GM19463 (cell line): ENCODE measurements around the gene ZNF385C.

Experiments used
- ATAC-seq: cut with Tn5 transposase; IDR thresholded peaks from one replicate; pipeline ENCODE4 v1.9.1; 2021; ENCODE audit warnings: mild to moderate bottlenecking, moderate library complexity; ENCODE audit not compliant: unreplicated experiment

The ZNF385C gene

DNA sequence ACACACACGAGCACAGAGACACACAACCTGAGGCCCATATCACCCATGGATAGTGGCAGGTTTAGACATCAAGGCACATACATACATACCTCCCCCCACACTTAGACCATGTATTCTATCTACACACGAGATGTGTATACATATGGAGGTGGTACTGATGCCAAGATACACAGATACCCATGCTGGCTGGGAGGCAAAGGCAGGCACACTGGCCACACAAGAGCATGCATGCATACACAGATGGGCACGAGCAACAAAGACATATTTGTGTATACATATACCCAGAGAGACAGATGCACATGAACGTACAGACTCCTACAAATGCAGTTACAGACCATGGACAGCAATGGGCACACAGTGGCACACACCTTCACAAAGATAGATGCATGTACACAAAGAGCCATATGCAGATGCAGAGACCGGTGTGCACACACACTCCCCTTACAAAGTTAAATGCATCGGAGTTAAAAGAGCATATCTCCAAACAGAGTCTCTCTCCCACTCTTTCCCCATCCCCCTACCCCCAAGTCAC, 45.9 kb downstream of the ZNF385C start:
- no peak for ATAC-seq

- no peak for ATAC-seq
Measured at GRCh38 chr17:42051645-42052044, 46.6 kb downstream of the ZNF385C start.

- no peak for ATAC-seq
Measured at GRCh38 chr17:42051013-42051400, 47.3 kb downstream of the ZNF385C start.

GRCh38 chr17:42050393-42051012, 47.8 kb downstream of the ZNF385C start, which contains the start of gene C17orf113:
TSS of gene C17orf113 (minus strand) at chr17:42050601. CDS start at chr17:42043376, 7,225 bp downstream.
- ATAC-seq: no peak

DNA sequence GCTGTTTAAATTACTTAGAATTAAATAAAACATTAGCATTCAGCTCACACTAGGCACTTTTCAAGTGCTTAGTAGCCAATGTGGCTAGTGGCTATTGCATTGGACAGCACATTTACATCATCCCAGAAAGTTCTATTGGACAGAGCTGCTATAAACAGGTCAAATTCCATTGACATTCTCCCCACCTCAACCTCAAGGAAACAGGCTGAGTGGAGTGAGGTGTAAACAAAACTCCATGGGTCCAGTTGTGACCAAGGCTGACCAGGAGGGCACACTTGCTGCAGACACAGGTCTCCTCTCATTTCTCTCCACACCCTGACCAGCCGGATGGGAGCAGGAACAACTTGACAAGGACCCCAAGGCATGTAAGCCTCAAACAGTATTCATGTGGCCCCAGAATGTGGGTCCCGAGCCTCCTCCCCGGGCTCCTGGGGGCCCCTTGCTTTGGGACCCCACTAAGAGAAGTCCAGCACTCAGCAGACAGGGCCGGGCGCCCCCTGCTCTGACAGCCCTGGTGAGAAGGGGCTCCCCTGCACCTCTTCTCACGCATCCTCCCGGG, 48.4 kb downstream of the ZNF385C start:
- ATAC-seq: no peak

- no peak for ATAC-seq
Measured at GRCh38 chr17:42047343-42047742, 50.9 kb downstream of the ZNF385C start.

GRCh38 chr17:42045719-42046118, 52.6 kb downstream of the ZNF385C start:
- no peak for ATAC-seq

DNA sequence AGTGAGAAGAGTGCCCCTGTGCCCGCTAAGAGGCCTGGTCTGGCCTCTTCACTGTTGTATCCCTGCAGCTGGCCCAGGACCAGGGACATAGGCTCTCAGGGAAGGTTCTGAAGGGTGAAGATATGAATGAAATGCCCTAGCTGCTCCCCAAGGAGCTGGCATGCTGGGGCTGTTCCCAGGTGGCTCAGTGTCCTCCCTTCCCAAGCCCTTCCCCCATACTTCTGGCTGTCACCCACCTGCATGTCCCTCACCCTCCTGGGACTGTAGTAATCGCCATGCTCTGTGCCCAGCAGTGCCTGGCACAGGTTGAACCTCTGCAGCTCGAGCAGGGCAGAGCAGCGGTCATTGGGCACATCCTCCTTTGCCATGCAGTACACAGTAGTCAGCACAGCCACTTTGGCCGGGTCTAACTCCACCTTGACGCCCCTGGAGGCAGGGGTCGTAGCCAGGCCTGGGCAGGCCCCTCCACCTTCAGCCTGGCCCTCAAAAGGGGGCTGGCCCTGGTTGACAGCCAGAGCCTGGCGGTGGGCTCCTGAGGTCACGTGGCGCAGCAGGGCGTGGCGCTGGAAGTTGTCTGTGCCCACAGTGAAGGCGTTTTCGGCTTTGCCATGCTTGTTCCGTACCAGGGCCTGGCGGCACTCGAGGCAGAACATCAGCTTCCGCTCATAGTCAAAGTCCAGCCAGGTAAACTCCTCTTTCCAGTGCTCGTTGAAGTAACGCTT, 55.5 kb downstream of the ZNF385C start:
- no peak for ATAC-seq

DNA sequence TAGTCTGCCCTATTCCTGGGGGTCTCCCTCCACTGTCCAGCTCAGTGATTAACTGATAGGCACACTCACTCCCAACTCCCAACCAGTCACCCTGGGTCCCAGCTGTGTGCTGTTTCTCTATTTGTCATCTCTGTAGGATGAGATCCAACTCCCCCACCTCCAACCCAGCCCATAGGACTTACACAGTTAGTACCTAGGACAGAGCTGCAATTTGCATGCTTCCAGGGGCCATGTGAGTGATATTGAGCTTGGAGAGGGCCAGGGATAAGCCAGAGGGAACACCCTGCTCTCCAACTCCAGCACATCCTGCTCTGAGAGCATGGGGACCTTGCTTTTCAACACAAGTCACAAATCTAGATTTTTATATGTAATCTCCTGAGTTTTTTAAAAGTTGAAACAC, 56.7 kb downstream of the ZNF385C start:
- ATAC-seq: no peak

DNA sequence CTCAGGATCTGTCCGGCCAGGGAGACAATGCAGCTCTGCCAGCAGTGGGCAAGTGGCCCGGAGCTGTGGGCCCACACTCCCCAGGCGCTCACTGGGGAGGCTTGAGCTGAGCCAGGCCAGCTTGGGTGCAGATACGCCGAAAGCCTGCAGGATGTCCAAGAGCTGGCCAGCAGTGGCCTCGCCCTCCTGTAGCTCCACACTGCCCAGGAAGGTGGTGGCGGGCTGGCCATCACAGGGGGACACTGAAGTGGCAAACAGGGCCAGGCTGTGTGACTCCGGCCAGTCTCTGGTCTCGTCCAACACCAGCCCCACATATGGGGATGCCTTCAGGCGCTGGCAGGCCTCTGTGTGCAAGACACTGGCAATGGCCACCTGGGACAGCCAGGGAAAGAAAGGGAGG, 57.5 kb downstream of the ZNF385C start:
- ATAC-seq: no peak

DNA sequence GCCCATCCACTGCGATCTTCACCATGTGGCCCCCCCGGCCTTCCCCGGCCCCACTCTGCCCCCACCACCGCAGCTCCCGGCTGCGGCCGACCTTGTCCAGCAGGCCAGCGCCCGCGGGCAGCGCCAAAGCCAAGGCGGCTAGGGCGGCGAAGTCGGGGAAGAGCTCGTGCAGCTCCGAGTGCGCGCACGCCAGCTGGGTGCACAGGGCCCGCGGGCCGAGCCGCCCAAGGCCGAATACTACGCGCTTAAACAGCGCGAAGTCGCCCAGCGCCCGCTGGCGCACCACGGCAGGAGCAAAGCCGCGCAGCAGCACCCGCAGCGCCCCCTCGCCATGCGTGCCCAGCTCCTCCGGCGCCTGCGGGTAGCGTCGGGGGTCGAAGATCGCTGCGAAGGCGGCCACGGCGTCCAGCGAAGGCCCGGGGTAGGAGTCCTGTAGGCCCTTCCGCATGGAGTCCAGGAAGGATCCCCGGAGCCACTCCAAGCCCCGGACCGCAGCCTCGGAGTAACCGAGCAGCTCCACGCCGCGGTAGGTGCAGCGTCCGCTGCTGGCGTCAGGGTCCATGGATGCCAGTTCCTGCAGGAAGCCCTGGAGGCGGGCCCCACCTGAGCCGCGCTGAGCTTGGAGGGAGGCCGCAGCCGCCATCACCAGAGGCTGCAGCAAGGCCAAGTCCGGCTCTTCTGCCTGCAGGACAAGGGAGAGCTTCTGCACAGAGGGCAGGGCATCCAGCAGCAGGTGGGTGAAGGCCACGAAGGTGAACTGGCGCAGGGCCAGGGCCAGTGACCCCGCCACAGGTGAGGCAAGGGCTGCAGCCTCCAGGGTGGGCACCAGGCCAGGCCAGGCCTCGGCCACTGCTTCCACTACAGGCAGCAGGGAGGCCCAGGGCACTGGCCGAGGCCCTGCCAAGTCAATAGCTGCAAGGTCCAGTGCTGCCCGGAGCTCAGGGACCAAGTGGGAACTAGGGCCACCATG, 58.2 kb downstream of the ZNF385C start:
- ATAC-seq: no peak

GRCh38 chr17:42038221-42038973, 59.9 kb downstream of the ZNF385C start:
- no peak for ATAC-seq

- ATAC-seq: no peak
Measured at GRCh38 chr17:42034059-42034458, 64.2 kb downstream of the ZNF385C start.

GRCh38 chr17:42031584-42031983, 66.7 kb downstream of the ZNF385C start:
- no peak for ATAC-seq

- ATAC-seq: no peak
Measured at GRCh38 chr17:42028791-42029127, 69.5 kb downstream of the ZNF385C start.

- no peak for ATAC-seq
Measured at GRCh38 chr17:42027961-42028790, 70.1 kb downstream of the ZNF385C start.

DNA sequence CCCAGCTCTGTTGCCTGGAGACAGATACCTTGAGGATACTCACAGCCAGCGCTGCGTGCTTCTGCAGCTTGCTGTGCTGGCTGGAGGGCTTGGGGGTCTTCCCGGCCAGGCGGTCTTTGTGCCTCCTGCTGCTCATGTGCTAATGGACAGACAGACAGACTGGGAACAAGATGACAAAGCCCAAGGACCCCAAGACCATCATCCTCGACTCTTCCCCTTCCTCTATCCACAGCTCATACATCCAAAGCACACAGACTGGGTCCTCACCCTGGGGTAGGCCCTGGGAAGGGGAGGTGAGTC, 70.7 kb downstream of the ZNF385C start:
- no peak for ATAC-seq

DNA sequence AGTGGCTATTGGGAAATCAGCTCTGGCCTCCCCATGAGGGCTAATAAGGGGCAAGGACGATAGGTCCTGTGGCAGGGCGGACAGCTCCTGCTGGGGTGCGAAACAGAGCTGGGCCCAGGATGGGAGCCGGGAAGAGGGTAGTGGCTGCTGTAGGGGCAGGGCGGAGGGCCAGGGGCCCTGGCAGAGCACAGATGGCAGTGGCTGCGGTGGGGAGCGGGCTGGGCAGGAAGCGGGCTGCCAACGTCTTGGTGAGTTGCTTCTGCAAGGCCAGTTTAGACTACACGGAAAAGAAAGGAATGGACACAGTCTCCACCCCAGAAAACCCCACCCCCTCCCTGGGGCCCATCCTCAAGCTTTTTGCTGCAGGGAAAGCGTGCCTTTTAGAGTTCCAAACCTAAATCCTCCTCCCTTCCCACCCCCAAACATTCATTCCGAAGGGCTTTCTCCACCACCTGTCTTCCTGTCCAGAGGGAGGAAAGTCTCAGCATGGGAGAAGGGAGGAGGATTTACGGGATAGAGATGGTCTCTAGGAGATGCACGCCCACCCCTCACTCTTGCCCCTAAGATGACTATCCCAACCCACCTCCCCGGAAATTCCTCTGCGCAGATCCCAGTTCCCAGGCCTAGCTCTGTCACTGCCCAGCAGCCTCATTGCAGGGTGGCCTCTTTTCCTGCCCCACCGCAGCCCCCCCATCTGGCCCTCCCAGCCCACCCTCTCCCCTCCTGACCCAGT, 71.2 kb downstream of the ZNF385C start:
- ATAC-seq: no peak

GRCh38 chr17:42025936-42026335, 72.3 kb downstream of the ZNF385C start:
- ATAC-seq: no peak
